Dedifferentiated amniotic fluid mesenchymal stem cell (primary cell): ENCODE data around the gene ADIG.

Source experiments
- DNase-seq: peaks from one replicate; pipeline ENCODE4 v3.0.0-alpha.2; 2016; ENCODE audit errors: extremely low spot score

Gene ADIG

DNA sequence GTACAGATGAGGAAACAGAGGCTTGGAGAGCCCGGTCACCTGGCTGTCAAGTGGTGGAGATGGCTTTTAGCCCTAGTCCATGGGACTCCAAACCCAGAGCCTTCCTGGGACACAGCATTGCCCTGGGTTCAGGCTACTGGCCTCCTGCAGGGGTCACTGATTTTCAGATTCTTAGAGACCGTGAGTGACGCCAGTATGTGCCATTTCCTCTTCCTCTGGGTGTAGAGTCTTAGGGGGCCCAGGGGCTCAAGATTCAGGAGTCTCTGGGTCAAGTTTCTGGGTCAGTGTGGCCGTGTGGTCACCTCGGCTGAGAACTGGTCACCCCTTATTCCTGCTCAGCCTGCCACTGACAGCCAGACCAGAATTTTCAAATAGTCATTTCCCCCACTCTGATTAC lies 21.2 kb downstream of the ADIG start:
- no peak for DNase-seq

DNA sequence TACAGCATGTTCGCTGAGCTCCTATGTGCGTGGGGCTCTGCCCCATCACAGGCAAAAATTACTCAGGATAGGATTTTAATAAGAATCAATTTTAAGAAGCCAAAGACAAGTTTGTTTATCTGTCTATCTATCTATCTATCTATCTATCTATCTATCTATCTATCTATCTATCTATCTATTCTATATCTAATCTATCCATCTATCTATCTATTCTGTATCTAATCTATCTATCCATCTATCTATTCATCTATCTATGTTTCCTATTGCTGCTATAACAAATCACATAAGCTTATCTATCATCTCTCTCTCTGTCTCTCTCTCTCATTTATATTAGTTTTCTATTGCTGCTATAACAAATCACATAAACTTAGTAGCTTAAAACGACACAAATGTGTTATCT lies 22.3 kb downstream of the ADIG start:
- DNase-seq = no peak

DNA sequence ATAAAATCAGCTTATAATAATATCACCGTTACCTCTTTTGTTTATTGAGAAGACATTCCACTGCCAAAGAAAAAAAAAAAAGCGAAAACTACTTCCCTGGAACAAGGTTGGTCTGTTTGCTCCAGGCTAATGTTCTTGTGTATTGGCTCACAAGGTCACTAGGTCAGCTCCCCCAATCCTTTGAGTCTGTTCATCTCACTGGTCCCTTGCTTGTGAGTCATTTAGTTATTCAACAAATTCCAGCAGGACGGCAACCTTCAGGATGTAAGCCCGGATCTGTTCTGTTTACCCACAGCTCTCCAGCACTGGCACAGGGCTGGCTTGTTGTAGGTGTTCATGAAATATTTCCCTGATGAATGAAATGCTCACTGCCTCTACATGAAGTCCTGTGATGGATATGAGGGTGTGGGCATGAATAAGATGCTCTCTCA lies 23.9 kb downstream of the ADIG start:
- DNase-seq = no peak

DNA sequence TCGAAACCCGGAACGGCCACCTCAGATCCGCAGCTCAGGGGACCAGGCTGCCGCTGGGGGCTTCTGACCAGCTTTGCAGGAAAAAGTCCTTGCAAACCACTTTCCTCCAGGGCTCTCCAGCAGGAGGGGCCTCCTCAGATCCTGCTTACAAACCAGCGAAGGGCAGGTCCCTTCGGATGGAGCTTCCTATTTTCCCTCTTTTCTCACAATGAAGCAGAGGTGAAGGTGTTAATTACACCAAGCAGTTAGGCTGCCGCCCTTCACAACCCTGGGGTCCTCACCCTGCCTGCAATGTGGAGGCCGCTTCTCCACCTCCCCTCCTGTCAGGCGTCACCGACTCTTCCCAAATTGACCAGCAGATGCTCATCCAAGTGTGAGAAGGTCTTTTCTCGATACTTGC lies 26.4 kb downstream of the ADIG start:
- DNase-seq = no peak

DNA sequence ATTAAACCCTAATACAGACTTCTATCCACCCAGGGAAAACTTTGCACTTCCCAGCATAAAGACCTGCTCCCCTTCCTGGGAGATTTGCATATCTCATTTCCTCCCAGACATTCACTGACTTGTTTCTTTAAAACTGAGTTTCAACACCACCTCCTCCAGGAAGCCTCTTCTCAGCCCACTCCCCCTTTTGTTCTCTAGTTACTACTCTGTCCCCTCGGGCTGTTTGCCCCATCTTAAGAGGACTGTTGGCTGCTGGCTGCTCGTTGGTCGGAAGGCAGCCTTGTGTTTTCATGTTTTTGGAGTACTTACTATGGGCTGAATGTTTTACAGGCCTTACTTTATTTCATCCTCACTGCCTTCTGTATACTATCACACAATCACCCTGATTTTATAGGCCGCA lies 27.2 kb downstream of the ADIG start:
- DNase-seq = no peak

DNA sequence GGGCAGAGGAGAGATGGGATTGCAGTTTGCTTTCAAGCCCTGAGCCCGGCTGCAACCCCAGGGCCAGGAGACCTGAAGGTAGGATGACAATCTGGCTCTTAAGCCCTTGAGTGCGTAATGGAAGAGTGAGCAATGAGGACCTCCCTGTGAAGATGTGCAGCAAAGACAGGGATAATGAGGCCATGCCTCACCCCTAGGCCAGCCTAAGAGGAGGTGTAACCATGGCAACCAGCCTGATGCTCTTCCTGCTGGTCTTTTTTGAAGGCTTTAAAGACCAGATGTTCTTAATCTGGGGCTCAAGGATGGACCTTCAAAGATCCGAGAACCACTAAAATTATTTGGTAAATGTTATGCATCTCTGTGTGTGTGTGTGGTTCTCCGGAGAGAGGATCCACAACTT lies 28.8 kb downstream of the ADIG start:
- no peak for DNase-seq

DNA sequence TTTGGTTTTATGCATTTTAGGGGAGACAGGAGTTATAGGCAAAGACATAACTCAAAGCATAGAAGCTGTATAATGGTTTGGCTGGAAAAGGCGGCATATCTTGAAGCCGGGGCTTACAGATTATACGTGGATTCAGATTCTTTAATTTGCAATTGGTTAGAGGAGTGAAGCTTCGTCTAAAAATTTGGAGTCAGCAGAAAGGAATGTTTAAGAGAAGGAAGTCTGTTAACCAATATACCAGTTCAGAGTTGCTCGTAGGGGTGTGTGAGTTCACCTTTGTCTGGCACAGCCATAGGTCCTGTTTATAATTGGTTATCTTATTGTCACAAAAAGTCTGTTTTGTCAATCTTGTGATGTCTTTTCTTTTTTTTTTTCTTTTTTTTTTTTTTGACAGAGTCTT lies 29.5 kb downstream of the ADIG start:
- DNase-seq = no peak

DNA sequence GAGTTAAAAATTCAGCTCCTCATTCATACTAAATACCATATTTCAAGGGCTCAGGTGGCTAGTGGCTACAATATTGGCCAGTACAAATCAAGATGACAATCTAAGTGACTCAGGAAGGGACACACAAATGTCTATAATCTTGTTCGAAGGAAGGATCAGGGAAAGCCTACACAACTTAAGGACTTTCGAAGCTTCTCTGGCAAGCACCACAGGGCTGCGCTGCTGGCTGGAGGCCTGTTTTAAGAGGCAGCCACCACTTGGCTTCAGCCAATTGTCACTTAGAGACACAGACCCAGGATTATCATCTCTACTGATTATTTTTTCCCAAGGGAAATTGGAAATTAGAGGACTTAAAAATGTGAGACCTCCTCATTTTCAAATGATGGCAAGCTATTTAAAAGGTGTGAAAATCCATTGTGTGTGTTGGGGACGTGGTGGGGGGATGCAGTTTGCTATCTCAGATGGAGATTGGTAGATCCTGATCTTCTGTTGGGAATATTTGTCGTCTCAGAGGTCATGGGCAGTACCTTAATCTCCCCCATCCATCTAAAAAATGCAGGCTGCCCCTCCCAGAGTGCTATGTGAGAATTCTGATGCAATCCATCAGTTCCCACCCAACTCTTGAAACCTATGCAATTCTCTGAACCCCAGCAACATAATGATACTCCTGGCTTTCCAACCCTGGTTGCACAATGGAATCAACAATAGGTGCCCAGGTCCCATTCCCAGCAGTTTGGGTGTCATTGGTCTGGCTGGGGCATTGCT lies 31.9 kb downstream of the ADIG start:
- DNase-seq = no peak

DNA sequence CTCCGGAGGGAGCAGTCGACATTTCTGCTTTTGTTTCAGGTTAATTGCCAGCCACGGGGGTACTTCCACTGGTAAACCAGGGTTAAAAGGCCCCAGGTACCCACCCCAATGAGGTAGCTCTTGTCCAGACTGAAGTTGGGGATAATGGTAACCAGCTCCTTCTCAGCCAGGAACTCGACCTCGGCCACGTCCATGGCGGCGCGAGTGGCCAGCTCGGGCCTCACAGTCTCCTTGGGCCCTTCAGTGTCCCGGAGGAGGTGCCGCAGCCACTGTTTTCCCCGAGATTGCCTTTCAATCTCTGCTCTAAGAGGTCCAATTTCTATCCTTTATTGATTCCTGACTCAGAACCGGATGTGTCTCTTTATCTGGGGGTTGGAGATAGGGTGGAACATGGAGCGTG lies 34.3 kb downstream of the ADIG start:
- no peak for DNase-seq

DNA sequence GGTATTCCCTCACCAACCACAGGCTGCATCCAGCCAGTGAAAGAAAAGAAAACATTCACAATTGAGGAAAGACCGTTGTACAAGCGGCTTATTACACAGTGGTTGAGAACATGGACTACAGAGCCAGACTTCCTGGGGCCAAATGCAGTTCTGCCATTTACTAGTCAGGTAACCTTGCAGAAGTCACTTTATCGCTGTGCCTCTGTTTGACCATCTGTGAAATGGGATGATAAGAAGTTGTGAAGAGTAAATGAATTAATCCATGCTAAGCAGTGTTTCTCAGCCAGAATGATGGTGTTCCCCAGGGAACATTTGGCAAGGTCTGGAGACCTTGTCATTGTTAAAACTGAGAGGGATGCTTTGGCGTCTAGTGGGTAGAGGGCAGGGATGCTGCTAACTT lies 35.5 kb downstream of the ADIG start:
- no peak for DNase-seq

DNA sequence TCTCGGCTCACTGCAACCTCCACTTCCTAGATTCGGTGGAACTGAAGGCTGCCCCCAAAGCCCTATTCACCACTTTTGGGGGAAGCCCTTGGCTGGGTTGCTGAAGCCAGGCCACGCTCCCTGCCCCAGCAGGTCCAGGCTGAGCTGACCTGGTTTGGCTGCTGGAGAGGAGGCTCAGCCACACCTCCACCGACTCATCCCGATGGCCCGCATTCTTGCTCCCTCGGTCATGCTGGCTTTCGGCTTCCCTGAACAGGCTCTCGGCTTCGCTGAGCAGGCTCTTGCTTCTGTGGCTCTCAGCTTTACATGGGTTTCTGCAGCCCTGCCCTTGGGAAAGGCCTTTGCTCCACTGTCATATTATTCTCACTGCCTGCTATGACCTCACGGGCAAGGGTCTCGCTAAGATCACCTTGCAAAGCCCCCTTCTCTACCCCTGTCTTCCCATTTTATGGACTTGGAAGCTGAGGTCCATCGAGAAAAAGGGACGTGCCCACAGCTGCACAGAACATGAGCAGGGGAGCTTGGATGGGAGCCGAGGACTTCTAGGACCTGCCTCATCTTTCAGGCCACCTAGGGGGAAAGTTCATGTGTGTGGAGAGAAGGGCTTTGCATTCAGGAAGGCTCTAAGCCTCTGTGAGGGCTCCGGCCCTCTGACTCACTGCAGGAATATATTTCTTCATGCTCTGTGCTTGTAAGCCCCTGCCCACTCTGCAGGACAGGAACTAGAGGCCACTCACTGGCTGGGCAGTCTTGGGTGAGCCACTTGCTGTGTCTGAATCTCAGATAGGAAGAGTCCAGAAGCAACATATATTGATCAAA lies 36.2 kb downstream of the ADIG start:
- DNase-seq = no peak

DNA sequence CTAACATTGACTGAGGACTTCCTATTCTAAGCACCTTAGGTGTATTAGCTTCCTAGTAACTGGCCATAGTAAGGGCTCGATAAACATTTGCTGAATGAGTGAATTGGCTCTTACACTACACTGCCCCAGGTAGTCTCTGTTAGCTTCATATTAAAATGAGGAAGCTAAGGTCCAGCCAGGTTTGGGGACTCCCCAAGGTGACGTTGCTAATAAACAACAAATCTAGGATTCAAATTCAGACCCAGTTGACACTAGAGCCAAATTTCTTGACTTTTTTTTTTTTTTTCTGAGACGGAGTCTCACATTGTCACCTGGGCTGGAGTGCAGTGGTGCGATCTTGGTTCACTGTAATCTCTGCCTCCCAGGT lies 36.8 kb downstream of the ADIG start:
- DNase-seq = no peak

DNA sequence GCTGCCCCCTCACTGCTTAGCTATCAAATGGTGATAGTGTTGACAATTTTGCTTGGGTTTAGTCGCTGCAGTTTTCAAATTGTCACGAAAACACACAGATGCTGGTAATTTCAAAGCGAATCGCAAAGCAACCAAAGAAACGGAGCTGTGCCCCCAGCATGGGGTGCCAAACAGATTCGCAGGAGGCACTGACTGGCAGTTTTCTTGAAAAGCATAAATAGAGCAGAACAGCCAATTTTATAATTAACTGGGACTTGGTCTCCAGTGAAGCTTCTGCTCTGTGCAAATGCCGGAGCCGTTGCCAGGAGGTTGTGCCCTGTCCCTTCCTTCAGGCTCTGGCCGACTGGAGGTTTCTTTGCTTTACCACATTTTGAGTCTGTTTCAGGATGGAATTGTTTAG lies 39.4 kb downstream of the ADIG start:
- DNase-seq = no peak

DNA sequence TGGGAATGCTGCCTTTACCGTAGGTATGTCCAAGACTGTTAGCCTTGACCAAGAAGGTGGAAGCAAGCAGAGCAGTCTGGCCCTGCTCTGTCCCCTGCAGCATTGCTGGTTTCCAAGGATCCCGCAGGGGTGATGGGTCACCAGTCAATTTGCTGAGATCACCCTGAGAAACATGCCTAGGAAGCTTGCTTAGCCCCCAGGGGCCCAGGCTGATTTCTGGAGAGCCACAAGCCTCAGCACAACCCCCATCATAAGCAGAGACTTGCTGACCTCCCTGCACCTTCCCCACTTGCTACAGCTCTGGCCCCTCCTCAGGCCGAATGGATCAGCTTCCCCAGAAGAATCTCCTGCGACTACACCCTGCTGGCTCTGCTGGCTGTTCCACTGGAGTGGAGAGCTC lies 42.1 kb downstream of the ADIG start:
- DNase-seq = no peak

DNA sequence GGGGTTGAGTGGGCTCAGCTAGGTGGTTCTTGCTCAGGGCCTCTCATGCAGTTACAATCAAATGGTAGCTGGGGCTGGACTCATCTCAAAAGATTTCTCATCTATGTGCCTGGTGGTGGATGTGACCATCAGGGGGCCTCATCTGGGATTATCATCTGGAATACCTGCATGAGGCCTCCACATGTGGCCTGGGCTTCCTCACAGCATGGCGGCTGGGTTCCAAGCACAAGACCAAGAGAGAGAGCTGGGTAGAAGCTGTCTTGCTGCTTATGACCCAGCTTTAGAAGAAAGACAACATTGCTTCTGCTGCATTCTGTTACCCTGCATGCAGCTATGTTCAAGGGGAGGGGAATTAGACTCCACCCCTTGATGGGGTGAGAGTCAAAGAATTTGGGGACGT lies 43.1 kb downstream of the ADIG start:
- no peak for DNase-seq

DNA sequence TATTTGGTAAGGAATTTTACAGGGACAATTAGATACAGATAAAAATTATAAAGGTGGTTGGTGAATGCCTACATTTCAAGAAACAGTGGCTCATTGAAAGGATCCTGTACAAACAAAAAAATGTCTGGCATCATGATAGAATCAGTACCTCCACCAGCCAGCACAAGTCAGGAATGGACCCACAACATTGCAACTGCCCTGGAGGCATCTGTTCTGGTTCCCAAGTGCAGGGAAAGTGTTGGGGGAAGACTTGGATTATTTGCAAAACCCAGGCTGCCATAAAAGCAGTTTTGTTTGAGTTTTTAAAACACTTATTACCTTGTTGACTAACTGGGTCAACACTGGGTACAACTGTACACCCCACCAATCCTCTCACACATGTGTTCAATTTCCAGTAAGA lies 44.9 kb downstream of the ADIG start:
- DNase-seq = no peak

DNA sequence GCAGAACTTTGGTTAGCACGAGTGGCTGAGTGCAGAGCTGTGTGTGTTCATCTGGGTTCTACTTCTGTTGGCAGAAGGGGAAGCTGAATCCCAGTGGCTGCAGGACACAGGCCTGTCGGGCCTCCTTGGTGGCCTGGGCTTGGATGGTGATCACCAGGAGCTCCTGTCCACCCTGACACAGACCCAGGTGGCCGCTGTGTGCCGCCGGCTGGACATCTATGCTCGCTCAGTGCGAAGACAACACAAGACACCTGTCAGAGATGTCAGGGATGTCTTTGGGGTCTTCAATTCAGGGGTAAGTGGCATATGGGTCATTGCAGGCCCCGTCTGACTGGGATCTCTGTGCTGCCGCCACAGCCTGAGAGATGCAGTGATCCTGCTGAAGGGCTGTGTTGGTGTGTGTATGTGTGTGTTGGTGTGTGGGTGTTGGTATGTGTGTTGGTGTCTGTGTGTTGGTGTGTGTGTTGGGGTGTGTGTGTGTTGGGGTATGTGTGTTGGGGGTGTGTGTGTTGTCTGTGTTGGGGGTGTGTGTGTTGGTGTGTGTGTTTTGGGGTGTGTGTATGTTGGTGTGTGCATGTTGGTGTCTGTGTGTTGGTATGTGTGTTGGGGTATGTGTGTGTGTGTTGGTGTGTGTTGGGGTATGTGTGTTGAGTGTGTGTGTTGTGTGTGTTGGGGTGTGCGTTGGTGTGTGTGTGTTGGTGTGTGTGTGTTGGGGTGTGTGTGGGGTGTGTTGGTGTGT lies 46.1 kb downstream of the ADIG start:
- no peak for DNase-seq

DNA sequence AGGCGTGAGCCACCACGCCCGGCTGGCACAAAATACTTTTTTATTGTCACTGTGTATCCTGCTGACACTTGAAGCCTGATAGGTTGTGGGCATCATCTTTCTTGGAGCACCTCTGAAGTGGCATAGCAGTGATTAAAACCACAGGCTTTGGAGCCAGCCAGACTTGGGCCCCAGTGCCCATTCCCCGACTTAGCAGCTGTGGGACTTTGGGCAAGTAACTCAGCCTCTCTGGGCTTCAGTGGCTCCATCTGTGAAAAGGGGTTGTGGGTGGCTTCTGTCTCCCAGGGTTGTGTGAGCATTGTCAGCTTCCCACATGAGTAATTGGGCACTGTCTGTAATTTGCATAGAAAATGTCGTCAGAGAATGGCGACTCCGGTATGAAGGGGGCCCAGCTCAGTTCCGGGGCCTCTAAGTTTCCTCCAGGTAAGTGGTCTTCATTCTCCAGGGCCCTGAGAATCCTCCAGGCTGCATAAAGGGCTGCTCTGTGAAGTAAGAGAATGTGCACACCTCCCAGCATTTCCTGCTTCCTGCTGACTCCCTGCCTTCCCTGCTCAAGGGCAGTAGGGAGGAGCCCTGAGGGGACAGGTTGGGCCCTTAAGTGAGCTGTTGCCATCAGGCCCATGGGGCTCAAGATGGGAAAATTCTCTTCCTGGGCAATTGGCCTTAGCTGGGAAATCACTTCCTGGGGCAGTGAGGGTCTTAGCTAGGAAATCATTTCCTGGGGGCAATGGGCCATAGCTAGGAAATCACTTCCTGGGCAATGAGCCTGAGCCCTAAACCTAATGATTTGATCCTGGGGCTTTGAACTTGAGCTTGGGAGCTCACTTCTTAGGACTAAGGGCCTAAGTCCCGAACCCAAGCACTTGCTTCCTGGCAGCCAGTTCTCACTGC lies 47.8 kb downstream of the ADIG start:
- DNase-seq = no peak

DNA sequence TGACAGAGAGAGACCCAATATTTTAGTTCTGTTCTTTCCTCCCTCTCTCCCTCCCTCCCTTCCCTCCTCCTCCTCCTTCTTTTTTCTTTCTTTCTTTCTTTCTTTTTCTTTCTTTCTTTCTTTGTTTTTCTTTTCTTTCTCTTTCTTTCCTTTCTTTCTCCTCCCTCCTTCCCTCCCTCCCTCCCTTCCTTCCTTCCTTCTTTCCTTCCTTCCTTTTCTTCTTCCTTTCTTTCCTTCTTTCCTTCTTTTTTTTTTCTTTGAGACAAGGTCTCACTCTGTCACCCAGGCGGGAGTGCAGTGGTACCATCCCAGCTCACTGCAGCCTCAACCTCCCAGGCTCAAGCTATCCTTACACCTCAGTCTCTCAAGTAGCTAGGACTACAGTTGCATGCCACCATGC lies 49.0 kb downstream of the ADIG start:
- no peak for DNase-seq

DNA sequence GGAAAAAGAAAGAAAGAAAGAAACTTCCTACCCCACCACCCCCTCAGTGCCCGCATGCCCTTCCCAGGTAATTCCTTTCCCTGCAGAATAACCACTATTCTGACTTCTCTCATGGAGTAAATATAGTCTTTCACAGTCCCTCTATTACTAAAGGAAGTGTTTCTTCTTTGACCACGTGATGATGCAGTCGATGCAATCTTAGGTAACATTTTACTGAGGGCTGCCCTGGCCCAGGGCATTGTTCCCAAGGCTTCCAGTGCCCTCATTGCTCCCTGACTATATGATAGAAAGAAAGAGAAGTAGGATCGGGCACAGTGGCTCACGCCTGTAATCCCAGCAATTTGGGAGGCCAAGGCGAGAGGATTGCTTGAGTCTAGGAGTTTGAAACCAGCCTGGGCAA lies 49.7 kb downstream of the ADIG start:
- no peak for DNase-seq

DNA sequence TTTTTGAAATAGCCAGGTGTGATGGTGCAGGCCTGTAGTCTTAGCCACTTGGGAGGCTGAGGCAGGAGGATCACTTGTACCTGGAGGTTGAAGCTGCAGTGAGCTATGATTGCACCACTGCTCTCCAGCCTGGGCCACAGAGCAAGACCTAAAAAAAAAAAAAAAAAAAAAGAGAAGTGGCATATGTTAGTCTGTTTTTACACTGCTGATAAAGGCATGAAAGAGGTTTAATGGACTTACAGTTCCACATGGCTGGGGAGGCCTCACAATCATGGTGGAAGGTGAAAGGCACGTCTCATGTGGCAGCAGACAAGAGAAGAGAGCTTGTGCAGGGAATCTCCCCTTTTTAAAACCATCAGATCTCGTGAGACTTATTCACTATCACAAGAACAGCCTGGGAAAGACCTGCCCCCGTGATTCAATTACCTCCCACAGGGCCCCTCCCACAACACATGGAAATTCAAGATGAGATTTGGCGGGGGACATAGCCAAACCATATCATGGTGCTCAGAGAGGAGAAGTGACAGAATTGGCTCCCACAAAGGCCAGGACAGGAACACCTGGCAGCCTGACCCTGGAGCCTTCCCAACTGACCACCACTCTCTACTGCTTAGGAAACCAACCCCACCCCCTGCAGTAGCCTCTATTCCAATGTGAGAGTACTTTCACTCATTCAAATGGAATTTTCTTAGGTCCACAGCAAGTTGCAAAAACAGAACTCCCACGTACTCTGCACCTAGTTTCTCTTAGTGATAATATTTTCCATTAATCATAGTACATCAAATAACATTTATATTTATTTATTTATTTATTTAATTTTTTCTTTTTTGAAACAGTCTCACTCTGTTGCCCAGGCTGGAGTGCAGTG lies 50.4 kb downstream of the ADIG start:
- DNase-seq = no peak
